ENCODE measurements around the gene GGA1.
"Not testable (repeated sequence)": the region's sequence is repeated elsewhere in the genome, so short reads cannot be mapped to it uniquely, and the experiment has no call there.

Gene GGA1

GRCh38 chr22:37656583-37656982, 47.9 kb downstream of the GGA1 start:
- not testable (repeated sequence) for H3K4me1 ChIP-seq (ENCODE audit: insufficient read depth, low read length); H3K9me3 ChIP-seq (ENCODE audit: control insufficient read depth, insufficient read depth, low read length); H3K36me3 ChIP-seq (ENCODE audit: insufficient read depth, low read length); H3K9ac ChIP-seq (ENCODE audit: low read depth, low read length)

DNA sequence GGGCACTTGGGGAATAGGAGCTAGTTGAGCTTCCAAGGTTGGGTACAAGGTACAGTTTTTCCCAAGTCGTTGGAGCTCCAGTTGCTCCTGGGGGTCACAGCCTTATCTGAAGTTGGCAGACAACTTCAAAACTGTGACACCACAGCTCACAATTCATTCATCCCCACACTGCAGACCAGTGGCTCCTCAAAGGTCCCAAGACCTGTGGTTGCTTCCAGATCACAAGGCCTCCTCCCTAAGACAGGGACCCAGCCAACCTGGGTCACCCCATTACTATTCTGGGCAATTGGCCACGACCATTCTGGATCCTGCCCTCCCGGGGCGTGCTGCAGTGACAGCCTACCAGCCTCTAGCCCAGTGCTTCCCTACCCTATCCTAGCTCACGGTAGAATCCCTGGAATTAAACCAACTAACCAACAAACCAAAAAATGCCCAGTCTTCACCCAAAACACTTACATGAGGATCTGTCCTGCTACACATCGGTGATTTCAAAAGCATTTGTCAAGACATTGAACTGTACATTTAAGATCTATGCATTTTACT, 49.0 kb downstream of the GGA1 start:
- Histone ChIP-seq H3K9ac (ENCODE audit: low read depth, low read length) (peak overlapping the region; percentile 71), H3K9me3 (ENCODE audit: control insufficient read depth, insufficient read depth, low read length) (no peaks in the 10 kb centered on the region), H3K36me3 (ENCODE audit: insufficient read depth, low read length) (no peaks in the 10 kb centered on the region), H3K4me1 (ENCODE audit: insufficient read depth, low read length) (peaks cover 4% of the 10 kb centered on the region; the same call in 1 of the 2 replicates)

GRCh38 chr22:37658133-37659065, 49.8 kb downstream of the GGA1 start, which contains the start of gene PDXP:
PDXP (plus strand) TSS chr22:37658723; CDS start chr22:37658783, 60 bp downstream.
- Histone ChIP-seq H3K9ac (ENCODE audit: low read depth, low read length) (peak within 1 kb of the TSS; percentile 71), H3K4me1 (ENCODE audit: insufficient read depth, low read length) (peaks cover 4% of the 10 kb centered on the region; the same call in 1 of the 2 replicates), H3K36me3 (ENCODE audit: insufficient read depth, low read length) (no peaks in the 10 kb centered on the region), H3K9me3 (ENCODE audit: control insufficient read depth, insufficient read depth, low read length) (no peaks in the 10 kb centered on the region)

DNA sequence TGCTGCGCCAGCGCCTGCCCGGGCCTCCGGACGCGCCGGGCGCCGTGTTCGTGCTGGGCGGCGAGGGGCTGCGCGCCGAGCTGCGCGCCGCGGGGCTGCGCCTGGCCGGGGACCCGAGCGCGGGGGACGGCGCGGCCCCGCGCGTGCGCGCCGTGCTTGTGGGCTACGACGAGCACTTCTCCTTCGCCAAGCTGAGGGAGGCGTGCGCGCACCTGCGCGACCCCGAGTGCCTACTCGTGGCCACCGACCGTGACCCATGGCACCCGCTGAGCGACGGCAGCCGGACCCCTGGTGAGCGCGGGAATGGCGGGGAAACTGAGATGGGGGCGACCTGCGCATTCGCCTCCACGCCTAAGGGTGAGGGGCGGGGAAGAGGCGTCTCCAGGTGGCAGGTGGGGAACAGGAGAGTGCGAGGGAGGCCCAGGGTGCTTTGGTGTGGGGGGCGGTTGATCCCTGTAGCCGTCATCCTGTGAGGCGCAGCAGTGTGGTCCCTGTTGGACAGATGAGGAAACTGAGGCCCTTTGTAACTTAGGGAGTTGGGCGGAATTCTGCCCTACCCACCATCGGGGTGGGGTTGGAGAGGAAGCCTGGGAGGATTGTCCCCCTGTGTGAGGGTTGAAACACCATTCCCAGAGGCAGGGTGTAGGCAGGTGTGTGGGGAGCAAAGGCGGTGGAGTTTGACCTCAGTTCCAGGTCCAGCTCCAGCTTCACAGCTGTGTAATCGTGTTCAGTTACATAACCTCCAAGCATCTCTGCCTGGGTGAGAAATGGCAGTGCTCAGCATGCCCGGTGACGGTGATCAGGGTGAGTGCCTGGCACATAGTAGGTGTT, 50.6 kb downstream of the GGA1 start:
- no peaks in the 10 kb centered on the region for H3K9me3 ChIP-seq (ENCODE audit: control insufficient read depth, insufficient read depth, low read length)
- peaks cover 4% of the 10 kb centered on the region; the same call in 1 of the 2 replicates for H3K4me1 ChIP-seq (ENCODE audit: insufficient read depth, low read length)
- H3K36me3 ChIP-seq (ENCODE audit: insufficient read depth, low read length), result no peaks in the 10 kb centered on the region
- peak overlapping the region; percentile 71 for H3K9ac ChIP-seq (ENCODE audit: low read depth, low read length)

GRCh38 chr22:37659897-37660708, 51.5 kb downstream of the GGA1 start:
- H3K9ac ChIP-seq (ENCODE audit: low read depth, low read length), result no peak overlapping the region
- no peaks in the 10 kb centered on the region; the same call in 1 of the 2 replicates for H3K36me3 ChIP-seq (ENCODE audit: insufficient read depth, low read length)
- peaks cover 4% of the 10 kb centered on the region; the same call in 1 of the 2 replicates for H3K4me1 ChIP-seq (ENCODE audit: insufficient read depth, low read length)
- no peaks in the 10 kb centered on the region for H3K9me3 ChIP-seq (ENCODE audit: control insufficient read depth, insufficient read depth, low read length)

- no peaks in the 10 kb centered on the region; the same call in 1 of the 2 replicates for H3K36me3 ChIP-seq (ENCODE audit: insufficient read depth, low read length)
- no peaks in the 10 kb centered on the region for H3K9me3 ChIP-seq (ENCODE audit: control insufficient read depth, insufficient read depth, low read length)
- H3K4me1 ChIP-seq (ENCODE audit: insufficient read depth, low read length), result peaks cover 4% of the 10 kb centered on the region; the same call in 1 of the 2 replicates
- H3K9ac ChIP-seq (ENCODE audit: low read depth, low read length), result no peak overlapping the region
Measured at GRCh38 chr22:37660709-37661045, 52.0 kb downstream of the GGA1 start.

- Histone ChIP-seq H3K4me1 (ENCODE audit: insufficient read depth, low read length) (peaks cover 4% of the 10 kb centered on the region; the same call in 1 of the 2 replicates), H3K36me3 (ENCODE audit: insufficient read depth, low read length) (peaks cover 1% of the 10 kb centered on the region; the same call in 1 of the 2 replicates), H3K9me3 (ENCODE audit: control insufficient read depth, insufficient read depth, low read length) (no peaks in the 10 kb centered on the region), H3K9ac (ENCODE audit: low read depth, low read length) (no peak overlapping the region)
Measured at GRCh38 chr22:37661160-37661924, 52.7 kb downstream of the GGA1 start.

DNA sequence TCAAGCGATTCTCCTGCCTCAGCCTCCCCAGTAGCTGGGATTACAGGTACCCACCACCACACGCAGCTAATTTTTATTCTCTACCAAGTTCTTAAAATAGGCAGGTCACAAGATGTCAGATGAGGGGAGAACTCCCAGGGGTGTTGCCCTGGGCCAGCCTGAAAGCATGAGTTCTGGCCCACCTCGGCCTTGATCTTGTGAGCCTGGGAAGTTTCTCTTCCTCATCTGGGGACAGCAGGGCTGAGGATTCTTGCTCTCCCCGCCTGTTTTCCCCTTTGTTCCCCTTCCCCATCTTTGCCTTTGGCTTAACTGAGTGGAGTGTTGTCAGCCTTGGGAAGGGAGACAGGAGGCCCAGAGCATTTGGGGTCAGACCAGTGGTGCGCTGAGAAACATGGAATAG, 53.4 kb downstream of the GGA1 start:
- H3K4me1 ChIP-seq (ENCODE audit: insufficient read depth, low read length), result peaks cover 4% of the 10 kb centered on the region; the same call in 1 of the 2 replicates
- no peaks in the 10 kb centered on the region for H3K9me3 ChIP-seq (ENCODE audit: control insufficient read depth, insufficient read depth, low read length)
- H3K36me3 ChIP-seq (ENCODE audit: insufficient read depth, low read length), result peaks cover 2% of the 10 kb centered on the region; the same call in 1 of the 2 replicates
- no peak overlapping the region for H3K9ac ChIP-seq (ENCODE audit: low read depth, low read length)

DNA sequence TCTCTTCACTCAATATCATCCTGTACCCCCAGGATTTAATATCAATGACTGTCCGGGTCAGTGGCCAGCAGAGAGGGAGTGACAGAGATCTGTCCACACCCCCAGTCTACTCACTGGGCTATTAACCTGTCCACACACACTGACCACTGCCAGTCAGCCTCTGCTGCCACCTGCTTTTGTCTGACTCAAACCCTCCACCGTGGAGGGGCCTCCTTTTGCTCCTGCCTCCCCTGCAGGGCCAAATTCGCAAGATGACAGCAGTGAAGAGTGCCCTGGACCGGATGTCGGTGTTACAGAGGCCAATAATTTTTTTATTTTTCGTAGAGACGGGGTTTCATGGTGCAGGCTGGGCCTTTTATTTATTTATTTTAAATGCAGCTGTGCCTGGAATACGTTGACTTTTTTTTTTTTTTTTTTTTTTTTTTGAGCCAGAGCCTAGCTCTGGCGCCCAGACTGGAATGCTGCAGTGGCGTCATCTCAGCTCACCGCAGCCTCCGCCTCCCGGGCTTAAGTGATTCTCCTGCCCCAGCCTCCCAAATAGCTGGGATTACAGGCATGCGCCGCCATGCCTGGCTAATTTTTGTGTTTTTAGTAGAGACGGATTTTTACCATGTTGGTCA, 55.0 kb downstream of the GGA1 start:
- Histone ChIP-seq H3K9me3 (ENCODE audit: control insufficient read depth, insufficient read depth, low read length) (no peaks in the 10 kb centered on the region), H3K4me1 (ENCODE audit: insufficient read depth, low read length) (peaks cover 4% of the 10 kb centered on the region; the same call in 1 of the 2 replicates), H3K36me3 (ENCODE audit: insufficient read depth, low read length) (peaks cover 2% of the 10 kb centered on the region; the same call in 1 of the 2 replicates), H3K9ac (ENCODE audit: low read depth, low read length) (no peak overlapping the region)

- Histone ChIP-seq H3K4me1 (ENCODE audit: insufficient read depth, low read length) (peaks cover 4% of the 10 kb centered on the region; the same call in 1 of the 2 replicates), H3K9ac (ENCODE audit: low read depth, low read length) (no peak overlapping the region), H3K36me3 (ENCODE audit: insufficient read depth, low read length) (peaks cover 2% of the 10 kb centered on the region; the same call in 1 of the 2 replicates), H3K9me3 (ENCODE audit: control insufficient read depth, insufficient read depth, low read length) (no peaks in the 10 kb centered on the region)
Measured at GRCh38 chr22:37664249-37665101, 55.8 kb downstream of the GGA1 start.

DNA sequence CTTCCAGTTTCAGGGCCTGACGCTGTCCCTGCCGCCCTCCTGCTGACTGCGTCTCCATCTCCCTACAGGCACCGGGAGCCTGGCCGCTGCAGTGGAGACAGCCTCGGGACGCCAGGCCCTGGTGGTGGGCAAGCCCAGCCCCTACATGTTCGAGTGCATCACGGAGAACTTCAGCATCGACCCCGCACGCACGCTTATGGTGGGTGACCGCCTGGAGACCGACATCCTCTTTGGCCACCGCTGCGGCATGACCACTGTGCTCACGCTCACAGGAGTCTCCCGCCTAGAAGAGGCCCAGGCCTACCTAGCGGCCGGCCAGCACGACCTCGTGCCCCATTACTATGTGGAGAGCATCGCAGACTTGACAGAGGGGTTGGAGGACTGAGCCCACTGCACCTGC, 56.9 kb downstream of the GGA1 start:
- peaks cover 4% of the 10 kb centered on the region; the same call in 1 of the 2 replicates for H3K4me1 ChIP-seq (ENCODE audit: insufficient read depth, low read length)
- no peaks in the 10 kb centered on the region for H3K9me3 ChIP-seq (ENCODE audit: control insufficient read depth, insufficient read depth, low read length)
- H3K36me3 ChIP-seq (ENCODE audit: insufficient read depth, low read length), result peaks cover 2% of the 10 kb centered on the region; the same call in 1 of the 2 replicates
- H3K9ac ChIP-seq (ENCODE audit: low read depth, low read length), result no peak overlapping the region

DNA sequence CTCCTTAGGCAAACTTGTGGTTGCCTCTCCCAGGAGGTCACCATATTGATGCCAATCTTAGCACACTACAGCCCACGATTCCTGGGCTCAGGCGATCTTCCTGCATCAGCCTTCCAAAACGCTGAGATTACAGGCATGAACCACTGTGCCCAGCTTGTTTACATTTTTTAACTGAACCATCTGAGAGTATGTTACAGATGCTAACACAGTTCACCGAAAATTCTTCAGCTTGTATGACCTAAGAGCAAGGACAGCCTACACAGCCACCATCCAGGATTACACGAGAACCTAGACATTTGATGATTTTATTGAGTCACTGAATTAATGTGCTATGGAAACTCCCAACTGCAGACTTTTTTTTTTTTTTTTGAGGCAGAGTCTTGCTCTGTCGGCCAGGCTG, 61.0 kb downstream of the GGA1 start:
- no peaks in the 10 kb centered on the region for H3K9me3 ChIP-seq (ENCODE audit: control insufficient read depth, insufficient read depth, low read length)
- H3K9ac ChIP-seq (ENCODE audit: low read depth, low read length), result no peak overlapping the region
- H3K36me3 ChIP-seq (ENCODE audit: insufficient read depth, low read length), result peaks cover 2% of the 10 kb centered on the region; the same call in 1 of the 2 replicates
- peaks cover 3% of the 10 kb centered on the region; the same call in 1 of the 2 replicates for H3K4me1 ChIP-seq (ENCODE audit: insufficient read depth, low read length)
